Ishikawa (cell line): Measurements from ENCODE around the gene NFAM1.

Experiments
- CEBPB ChIP-seq: IDR thresholded peaks from 2 replicates; pipeline ENCODE4 v1.6.1; 2012
- CREB1 ChIP-seq: IDR thresholded peaks from 2 replicates; pipeline ENCODE4 v1.6.1; 2012; ENCODE audit warnings: low read depth
- EGR1 ChIP-seq: IDR thresholded peaks from 2 replicates; pipeline ENCODE4 v1.6.1; 2012
- EP300 ChIP-seq: IDR thresholded peaks from 2 replicates; pipeline ENCODE4 v1.6.1; 2012; ENCODE audit warnings: borderline replicate concordance
- FOXM1 ChIP-seq: IDR thresholded peaks from 2 replicates; pipeline ENCODE4 v1.6.1; 2012; ENCODE audit warnings: low read depth, borderline replicate concordance
- MAX ChIP-seq: IDR thresholded peaks from 2 replicates; pipeline ENCODE4 v1.6.1; 2012
- NFIC ChIP-seq: IDR thresholded peaks from 2 replicates; pipeline ENCODE4 v1.6.1; 2012
- RAD21 ChIP-seq: IDR thresholded peaks from 2 replicates; pipeline ENCODE4 v1.6.1; 2012; ENCODE audit warnings: low read depth
- TAF1 ChIP-seq: IDR thresholded peaks from 2 replicates; pipeline ENCODE4 v1.6.1; 2012; ENCODE audit warnings: low read depth, mild to moderate bottlenecking
- TCF12 ChIP-seq: IDR thresholded peaks from 2 replicates; pipeline ENCODE4 v1.6.1; 2012; ENCODE audit warnings: low read depth
- TEAD4 ChIP-seq: IDR thresholded peaks from 2 replicates; pipeline ENCODE4 v1.6.1; 2012
- USF1 ChIP-seq: IDR thresholded peaks from 2 replicates; pipeline ENCODE4 v1.6.1; 2012
- YY1 ChIP-seq: IDR thresholded peaks from 2 replicates; pipeline ENCODE4 v1.6.1; 2012; ENCODE audit warnings: low read depth
- ZBTB7A ChIP-seq: IDR thresholded peaks from 2 replicates; pipeline ENCODE4 v1.6.1; 2012; ENCODE audit warnings: low read depth
- TF ChIP-seq, protein P1 (sequence below): IDR thresholded peaks from 2 replicates; pipeline ENCODE4 v1.6.1; 2012; ENCODE audit warnings: low read depth, mild to moderate bottlenecking

NFAM1 gene

GRCh38 chr22:42388130-42388797 is 43.9 kb downstream of the NFAM1 start:
- TF ChIP-seq, protein P1, sequence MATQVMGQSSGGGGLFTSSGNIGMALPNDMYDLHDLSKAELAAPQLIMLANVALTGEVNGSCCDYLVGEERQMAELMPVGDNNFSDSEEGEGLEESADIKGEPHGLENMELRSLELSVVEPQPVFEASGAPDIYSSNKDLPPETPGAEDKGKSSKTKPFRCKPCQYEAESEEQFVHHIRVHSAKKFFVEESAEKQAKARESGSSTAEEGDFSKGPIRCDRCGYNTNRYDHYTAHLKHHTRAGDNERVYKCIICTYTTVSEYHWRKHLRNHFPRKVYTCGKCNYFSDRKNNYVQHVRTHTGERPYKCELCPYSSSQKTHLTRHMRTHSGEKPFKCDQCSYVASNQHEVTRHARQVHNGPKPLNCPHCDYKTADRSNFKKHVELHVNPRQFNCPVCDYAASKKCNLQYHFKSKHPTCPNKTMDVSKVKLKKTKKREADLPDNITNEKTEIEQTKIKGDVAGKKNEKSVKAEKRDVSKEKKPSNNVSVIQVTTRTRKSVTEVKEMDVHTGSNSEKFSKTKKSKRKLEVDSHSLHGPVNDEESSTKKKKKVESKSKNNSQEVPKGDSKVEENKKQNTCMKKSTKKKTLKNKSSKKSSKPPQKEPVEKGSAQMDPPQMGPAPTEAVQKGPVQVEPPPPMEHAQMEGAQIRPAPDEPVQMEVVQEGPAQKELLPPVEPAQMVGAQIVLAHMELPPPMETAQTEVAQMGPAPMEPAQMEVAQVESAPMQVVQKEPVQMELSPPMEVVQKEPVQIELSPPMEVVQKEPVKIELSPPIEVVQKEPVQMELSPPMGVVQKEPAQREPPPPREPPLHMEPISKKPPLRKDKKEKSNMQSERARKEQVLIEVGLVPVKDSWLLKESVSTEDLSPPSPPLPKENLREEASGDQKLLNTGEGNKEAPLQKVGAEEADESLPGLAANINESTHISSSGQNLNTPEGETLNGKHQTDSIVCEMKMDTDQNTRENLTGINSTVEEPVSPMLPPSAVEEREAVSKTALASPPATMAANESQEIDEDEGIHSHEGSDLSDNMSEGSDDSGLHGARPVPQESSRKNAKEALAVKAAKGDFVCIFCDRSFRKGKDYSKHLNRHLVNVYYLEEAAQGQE = no peak
- TF ChIP-seq ZBTB7A (no peak), USF1 (no peak), MAX (no peak), RAD21 (no peak), FOXM1 (no peak), EGR1 (no peak), YY1 (no peak), TCF12 (no peak), NFIC (no peak), CREB1 (no peak), CEBPB (no peak)

- no peak for TF ChIP-seq YY1
- no peak for TF ChIP-seq EP300
- no peak for TF ChIP-seq CEBPB
- TF ChIP-seq TEAD4 = no peak
- no peak for TF ChIP-seq TAF1
- no peak for TF ChIP-seq USF1
- no peak for TF ChIP-seq EGR1
- TF ChIP-seq FOXM1 = no peak
- no peak for TF ChIP-seq RAD21
- TF ChIP-seq, protein P1 = no peak
- no peak for TF ChIP-seq TCF12
Observed at GRCh38 chr22:42387631-42388030, 44.6 kb downstream of the NFAM1 start.

GRCh38 chr22:42385696-42386095 is 46.5 kb downstream of the NFAM1 start:
- TF ChIP-seq TEAD4 (no peak), FOXM1 (no peak), MAX (no peak), CREB1 (no peak), TAF1 (no peak), RAD21 (no peak), EP300 (no peak), EGR1 (no peak), USF1 (no peak)
- TF ChIP-seq, protein P1 = no peak

DNA sequence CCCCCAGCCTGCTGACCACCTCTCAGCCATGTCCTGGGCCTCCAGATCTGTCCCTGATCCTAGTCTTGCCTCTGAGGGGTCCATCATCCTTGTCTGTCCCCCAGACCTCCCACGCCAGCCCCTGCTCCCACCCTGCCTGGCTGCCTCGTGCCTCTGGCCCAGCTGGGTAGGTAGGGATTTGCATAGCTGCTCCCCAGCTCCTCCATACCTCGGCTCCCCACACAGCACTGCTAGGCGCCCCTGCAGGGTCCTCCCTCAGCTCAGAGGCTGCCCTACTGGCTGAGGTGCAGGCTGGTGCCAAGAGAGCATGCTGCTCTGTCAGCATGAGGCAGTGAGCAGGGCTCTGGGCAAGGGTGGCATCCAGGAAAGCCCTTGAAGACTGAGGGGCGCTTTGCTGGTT is 47.7 kb downstream of the NFAM1 start:
- no peak for TF ChIP-seq EP300
- no peak for TF ChIP-seq MAX
- no peak for TF ChIP-seq CREB1
- no peak for TF ChIP-seq USF1
- TF ChIP-seq TCF12 = no peak
- no peak for TF ChIP-seq RAD21
- TF ChIP-seq, protein P1 = no peak
- TF ChIP-seq EGR1 = no peak
- no peak for TF ChIP-seq ZBTB7A
- TF ChIP-seq FOXM1 = no peak
- TF ChIP-seq TAF1 = no peak
- no peak for TF ChIP-seq CEBPB
- no peak for TF ChIP-seq NFIC
- TF ChIP-seq YY1 = no peak
- TF ChIP-seq TEAD4 = no peak
